Caco-2 (cell line): ENCODE results near the gene OCLN. TPM values are rescaled to one million over a fixed set of nuclear protein-coding genes. Genes with fewer than 3 reads are reported as not detected.
"Not testable (repeated sequence)": the region's sequence is repeated elsewhere in the genome, so short reads cannot be mapped to it uniquely, and the experiment has no call there.

Source experiments
- BruUV-seq: library from RNA; stranded (reverse); fragments of 400-500 nt; replicated peaks from 2 replicates; lab custom pipeline; 2021; lab: Mats Ljungman, UMichigan
- CTCF ChIA-PET: fragments of 300-600 bp; sonication (Branson Sonifier 250); formaldehyde crosslinking; loops from one replicate; lab custom pipeline; 2022; ENCODE audit warnings: antibody characterized with exemption; lab: Charles Lee
- POLR2A ChIA-PET: fragments of 300-600 bp; sonication (Branson Sonifier 250); formaldehyde crosslinking; loops from one replicate; lab custom pipeline; 2022; ENCODE audit warnings: antibody characterized with exemption; lab: Charles Lee
- DNase-seq, 2 experiments: peaks; one replicate each; pipeline versions ENCODE4 v3.0.0 to v3.0.0-alpha.2; 2020 to 2022
- H3K27me3 ChIP-seq: replicated peaks from 2 replicates; pipeline ENCODE4 v1.6.0; 2011; ENCODE audit warnings: low read length; ENCODE audit not compliant: control insufficient read depth, insufficient read depth
- H3K36me3 ChIP-seq: 2 replicates; pipeline ENCODE4 v1.5.1; 2011; ENCODE audit warnings: low read length; ENCODE audit not compliant: control insufficient read depth, insufficient read depth
- H3K4me1 ChIP-seq: fragments of 250-450 bp; sonication (Bioruptor Pico); 2 replicates; pipeline ENCODE4 v1.5.1; 2020; ENCODE audit warnings: mild to moderate bottlenecking
- H3K4me3 ChIP-seq: 2 replicates; pipeline ENCODE4 v1.5.1; 2011; ENCODE audit warnings: low read depth, mild to moderate bottlenecking, control low read depth, low read length
- H3K9me3 ChIP-seq: fragments of 250-450 bp; sonication (Bioruptor Pico); 2 replicates; pipeline ENCODE4 v1.5.1; 2020; ENCODE audit warnings: mild to moderate bottlenecking, moderate library complexity
- H3K27ac Mint-ChIP-seq: one replicate; pipeline ENCODE4 v1.8.0; 2022; ENCODE audit warnings: mixed read lengths; ENCODE audit not compliant: unreplicated experiment
- H3K27me3 Mint-ChIP-seq: one replicate; pipeline ENCODE4 v1.8.0; 2022; ENCODE audit warnings: mixed read lengths; ENCODE audit not compliant: insufficient read depth, unreplicated experiment
- H3K36me3 Mint-ChIP-seq: one replicate; pipeline ENCODE4 v1.8.0; 2022; ENCODE audit warnings: mild to moderate bottlenecking, mixed read lengths; ENCODE audit not compliant: insufficient read depth, unreplicated experiment
- H3K4me1 Mint-ChIP-seq: one replicate; pipeline ENCODE4 v1.8.0; 2022; ENCODE audit warnings: low read depth, mixed read lengths; ENCODE audit not compliant: unreplicated experiment
- H3K4me3 Mint-ChIP-seq: one replicate; pipeline ENCODE4 v1.8.0; 2022; ENCODE audit warnings: mild to moderate bottlenecking, moderate library complexity, mixed read lengths; ENCODE audit not compliant: unreplicated experiment
- H3K9me3 Mint-ChIP-seq: one replicate; pipeline ENCODE4 v1.8.0; 2022; ENCODE audit warnings: mixed read lengths; ENCODE audit not compliant: unreplicated experiment
- intact Hi-C: fragments of 100-400 bp; cut with micrococcal nuclease; formaldehyde crosslinking; loops from one replicate; pipeline ENCODE4 v1.10.0; 2022; ENCODE audit not compliant: unreplicated experiment
- total RNA-seq: library from RNA; stranded (reverse); gene quantifications from 2 replicates; pipeline ENCODE4 v1.2.3, GENCODE V29; 2022
- TF ChIP-seq, protein P1 (sequence below), 2 experiments: fragments of 200-600 bp in 1 of 2; IDR thresholded peaks; 1 replicate in 1 of 2; 2 replicates in 1 of 2; pipeline versions ENCODE4 v1.5.1 to v1.8.0; 2011 to 2022; ENCODE audit warnings: antibody characterized with exemption in 1 of 2, control low read depth in 1 of 2, inconsistent platforms in 1 of 2, low read depth in 1 of 2, low read length in 1 of 2, mild to moderate bottlenecking in 1 of 2, moderate library complexity in 1 of 2; ENCODE audit not compliant: insufficient read depth in 1 of 2, severe bottlenecking in 1 of 2, unreplicated experiment in 1 of 2

OCLN gene
- total RNA-seq, 1 experiment from 2014 or later: 174 TPM

DNA sequence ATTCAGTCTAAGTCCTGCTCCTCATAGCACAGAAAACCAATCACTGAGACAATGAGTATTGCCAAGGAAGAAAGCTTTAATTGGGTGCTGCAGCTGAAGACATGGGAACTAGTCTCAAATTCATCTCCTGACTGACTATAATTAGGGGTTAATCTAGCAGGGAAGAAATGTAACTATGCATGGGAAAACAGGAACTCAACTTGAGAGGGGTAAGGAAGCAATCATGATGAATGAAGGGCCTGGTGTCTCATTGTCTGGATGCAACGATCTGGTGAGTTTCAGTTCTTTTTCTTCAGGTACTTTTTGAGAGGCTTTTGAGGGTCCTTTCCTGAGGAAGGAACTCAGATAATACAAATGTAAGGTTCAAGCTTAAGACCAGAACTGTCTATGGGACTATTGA lies 24.0 kb upstream of the OCLN start:
- Mint-ChIP-seq H3K4me1 (no peaks in the 10 kb centered on the region), H3K4me3 (no peak overlapping the region), H3K27ac (no peak overlapping the region), H3K9me3 (no peaks in the 10 kb centered on the region), H3K27me3 (no peaks in the 10 kb centered on the region), H3K36me3 (no peaks in the 10 kb centered on the region)
- H3K4me3 ChIP-seq: no peak overlapping the region
- POLR2A ChIA-PET: interaction anchor here (0.7 kb wide), 1 partner anchor 15 kb away, joined by 3 read pairs; no protein-coding TSS in a partner anchor
- H3K9me3 ChIP-seq: peaks cover 7% of the 10 kb centered on the region; the same call in 1 of the 2 replicates
- no peaks in the 10 kb centered on the region for H3K36me3 ChIP-seq
- TF ChIP-seq, protein P1, sequence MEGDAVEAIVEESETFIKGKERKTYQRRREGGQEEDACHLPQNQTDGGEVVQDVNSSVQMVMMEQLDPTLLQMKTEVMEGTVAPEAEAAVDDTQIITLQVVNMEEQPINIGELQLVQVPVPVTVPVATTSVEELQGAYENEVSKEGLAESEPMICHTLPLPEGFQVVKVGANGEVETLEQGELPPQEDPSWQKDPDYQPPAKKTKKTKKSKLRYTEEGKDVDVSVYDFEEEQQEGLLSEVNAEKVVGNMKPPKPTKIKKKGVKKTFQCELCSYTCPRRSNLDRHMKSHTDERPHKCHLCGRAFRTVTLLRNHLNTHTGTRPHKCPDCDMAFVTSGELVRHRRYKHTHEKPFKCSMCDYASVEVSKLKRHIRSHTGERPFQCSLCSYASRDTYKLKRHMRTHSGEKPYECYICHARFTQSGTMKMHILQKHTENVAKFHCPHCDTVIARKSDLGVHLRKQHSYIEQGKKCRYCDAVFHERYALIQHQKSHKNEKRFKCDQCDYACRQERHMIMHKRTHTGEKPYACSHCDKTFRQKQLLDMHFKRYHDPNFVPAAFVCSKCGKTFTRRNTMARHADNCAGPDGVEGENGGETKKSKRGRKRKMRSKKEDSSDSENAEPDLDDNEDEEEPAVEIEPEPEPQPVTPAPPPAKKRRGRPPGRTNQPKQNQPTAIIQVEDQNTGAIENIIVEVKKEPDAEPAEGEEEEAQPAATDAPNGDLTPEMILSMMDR (IDR thresholded peaks at IDR 0.05; ENCODE audit: insufficient read depth in 1 of 2, low read depth in 1 of 2, low read length in 1 of 2, severe bottlenecking in 1 of 2, unreplicated experiment in 1 of 2): no peak
- intact Hi-C loops: no loop called here
- no TSS peak for BruUV-seq
- no peaks in the 10 kb centered on the region for H3K4me1 ChIP-seq
- no peak for DNase-seq
- H3K27me3 ChIP-seq: no peaks in the 10 kb centered on the region
- CTCF ChIA-PET: no interaction called here

DNA sequence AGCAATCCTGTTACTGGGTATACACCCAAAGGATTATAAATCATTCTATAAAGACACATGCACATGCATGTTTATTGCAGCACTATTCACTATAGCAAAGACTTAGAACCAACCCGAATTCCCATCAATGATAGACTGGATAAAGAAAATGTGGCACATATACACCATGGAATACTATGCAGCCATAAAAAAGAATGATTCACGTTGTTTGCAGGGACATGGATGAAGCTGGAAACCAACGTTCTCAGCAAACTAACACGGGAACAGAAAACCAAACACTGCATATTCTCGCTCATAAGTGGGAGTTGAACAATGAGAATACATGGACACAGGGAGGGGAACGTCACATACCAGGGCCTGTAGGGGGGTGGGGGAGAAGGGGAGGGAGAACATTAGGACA lies 21.1 kb upstream of the OCLN start:
- H3K36me3 ChIP-seq, H3K9me3 ChIP-seq, H3K36me3 Mint-ChIP-seq, H3K27ac Mint-ChIP-seq, H3K4me3 ChIP-seq, CTCF ChIA-PET, H3K4me1 Mint-ChIP-seq, POLR2A ChIA-PET, H3K4me3 Mint-ChIP-seq, H3K27me3 Mint-ChIP-seq, BruUV-seq, intact Hi-C loops, H3K9me3 Mint-ChIP-seq, H3K27me3 ChIP-seq, H3K4me1 ChIP-seq, DNase-seq: not testable (repeated sequence)

DNA sequence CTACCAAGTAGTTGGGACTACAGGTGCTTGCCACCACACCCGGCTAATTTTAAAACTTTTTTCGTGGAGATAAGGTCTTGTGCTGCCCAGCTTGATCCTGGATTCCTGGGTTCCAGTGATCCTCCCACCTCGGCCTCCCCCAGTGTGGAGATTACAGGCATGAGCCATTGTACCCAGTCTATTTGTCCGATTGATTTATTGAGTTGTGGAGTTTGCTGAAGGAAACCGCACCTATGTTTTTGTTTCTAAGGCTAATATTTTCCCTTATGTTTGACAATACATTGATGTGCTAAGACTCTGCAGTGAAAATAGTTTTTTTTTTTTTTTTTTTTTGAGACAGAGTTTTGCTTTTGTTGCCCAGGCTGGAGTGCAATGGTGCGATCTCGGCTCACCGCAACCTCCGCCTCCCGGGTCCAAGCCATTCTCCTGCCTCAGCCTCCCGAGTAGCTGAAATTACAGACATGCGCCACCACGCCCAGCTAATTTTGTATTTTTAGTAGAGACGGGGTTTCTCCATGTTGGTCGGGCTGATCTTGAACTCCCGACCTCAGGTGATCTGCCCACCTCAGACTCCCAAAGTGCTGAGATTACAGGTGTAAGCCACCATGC lies 20.0 kb upstream of the OCLN start:
- intact Hi-C loops, H3K4me3 Mint-ChIP-seq: not testable (repeated sequence)

DNA sequence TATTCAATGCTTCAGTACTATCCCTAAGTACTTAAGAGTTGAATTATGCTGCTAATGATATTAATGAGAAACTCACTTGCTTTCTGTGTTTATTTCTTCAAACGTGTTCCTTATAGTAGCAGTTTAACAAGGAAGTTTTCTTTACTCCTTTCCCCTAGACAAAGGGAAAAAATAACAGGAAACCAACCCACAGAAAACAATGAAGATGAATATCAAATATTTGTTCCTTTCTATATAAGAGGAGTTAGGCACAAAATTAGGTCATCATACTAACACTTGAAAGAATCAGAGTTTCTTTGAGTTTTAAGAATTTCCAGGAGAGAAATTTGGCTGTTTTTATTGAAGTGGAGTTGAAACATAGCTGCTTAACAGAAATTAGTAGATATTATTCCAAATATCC lies 15.4 kb upstream of the OCLN start:
- Mint-ChIP-seq H3K4me1 (no peaks in the 10 kb centered on the region), H3K36me3 (no peaks in the 10 kb centered on the region), H3K27ac (no peak overlapping the region), H3K27me3 (no peaks in the 10 kb centered on the region), H3K9me3 (no peaks in the 10 kb centered on the region), H3K4me3 (no peak overlapping the region)
- CTCF ChIA-PET: no interaction called here
- BruUV-seq: no TSS peak
- TF ChIP-seq, protein P1 (IDR thresholded peaks at IDR 0.05; ENCODE audit: insufficient read depth in 1 of 2, low read depth in 1 of 2, low read length in 1 of 2, severe bottlenecking in 1 of 2, unreplicated experiment in 1 of 2): no peak
- H3K4me3 ChIP-seq: no peak overlapping the region
- no peaks in the 10 kb centered on the region for H3K4me1 ChIP-seq
- no peaks in the 10 kb centered on the region for H3K36me3 ChIP-seq
- DNase-seq: no peak
- H3K27me3 ChIP-seq: no peaks in the 10 kb centered on the region
- POLR2A ChIA-PET: interaction anchor here (0.6 kb wide), 1 partner anchor 44 kb away, joined by 7 read pairs; no protein-coding TSS in a partner anchor
- H3K9me3 ChIP-seq: no peaks in the 10 kb centered on the region
- intact Hi-C loops: no loop called here

More for the DNA sequence above, 20.0 kb upstream of the OCLN start:
- H3K9me3 ChIP-seq, H3K27ac Mint-ChIP-seq, DNase-seq, H3K4me1 Mint-ChIP-seq, H3K4me3 ChIP-seq, BruUV-seq, CTCF ChIA-PET, POLR2A ChIA-PET, H3K27me3 ChIP-seq, H3K36me3 ChIP-seq, H3K27me3 Mint-ChIP-seq, H3K9me3 Mint-ChIP-seq, H3K36me3 Mint-ChIP-seq, H3K4me1 ChIP-seq: not testable (repeated sequence)

DNA sequence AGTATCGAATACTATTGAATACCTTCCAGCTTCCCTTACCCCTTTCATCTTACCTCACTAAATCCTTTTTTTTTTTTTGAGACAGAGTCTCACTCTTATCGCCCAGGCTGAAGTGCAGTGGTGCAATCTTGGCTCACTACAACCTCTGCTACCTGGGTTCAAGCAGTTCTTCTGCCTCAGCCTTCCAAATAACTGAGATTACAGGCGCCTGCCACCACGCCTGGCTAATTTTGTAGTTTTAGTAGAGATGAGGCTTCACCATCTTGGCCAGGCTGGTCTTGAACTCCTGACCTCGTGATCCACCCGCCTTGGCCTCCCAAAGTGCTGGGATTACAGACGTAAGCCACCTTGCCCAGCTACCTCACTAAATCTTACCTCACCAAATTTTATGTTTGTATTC lies 14.3 kb upstream of the OCLN start:
- intact Hi-C loops, POLR2A ChIA-PET, H3K4me1 Mint-ChIP-seq, H3K9me3 ChIP-seq, H3K4me3 ChIP-seq, H3K36me3 Mint-ChIP-seq, BruUV-seq, H3K9me3 Mint-ChIP-seq, H3K36me3 ChIP-seq, H3K27ac Mint-ChIP-seq, H3K27me3 ChIP-seq, H3K4me3 Mint-ChIP-seq, CTCF ChIA-PET, DNase-seq, H3K4me1 ChIP-seq, H3K27me3 Mint-ChIP-seq: not testable (repeated sequence)
